H4 (cell line): ENCODE data around the gene RAPSN. TPM values are rescaled to one million over a fixed set of nuclear protein-coding genes. Genes with fewer than 3 reads are reported as not detected.

Source experiments
- DNase-seq: peaks from one replicate; pipeline ENCODE4 v3.0.0-alpha.2; 2015; ENCODE audit warnings: low spot score
- total RNA-seq: library from RNA; depleted of rRNA; stranded (reverse); fragments of >200 nt; shearing (Covaris generic); gene quantifications from 2 replicates; pipeline ENCODE4 v1.2.3, GENCODE V29; 2014; rRNA removed

RAPSN gene
- total RNA-seq = not detected in 2 replicates

- no peak for DNase-seq
Measured at GRCh38 chr11:47448566-47449427, at the start of gene RAPSN. Gene RAPSN (minus strand): TSS chr11:47449136. CDS start chr11:47448964, 172 bp downstream.

- no peak for DNase-seq
Measured at GRCh38 chr11:47498149-47498548, 49.2 kb upstream of the RAPSN start.

GRCh38 chr11:47496808-47497207 is 47.9 kb upstream of the RAPSN start:
- DNase-seq = no peak

- DNase-seq = no peak
Measured at GRCh38 chr11:47495856-47496217, 46.9 kb upstream of the RAPSN start.

- no peak for DNase-seq
Measured at GRCh38 chr11:47495011-47495855, 46.3 kb upstream of the RAPSN start.

- DNase-seq = no peak
Measured at GRCh38 chr11:47489395-47489755, 40.4 kb upstream of the RAPSN start.

- no peak for DNase-seq
Measured at GRCh38 chr11:47488674-47489394, 39.9 kb upstream of the RAPSN start.

GRCh38 chr11:47488111-47488510 is 39.2 kb upstream of the RAPSN start:
- DNase-seq = no peak

GRCh38 chr11:47487421-47487820 is 38.5 kb upstream of the RAPSN start:
- DNase-seq = no peak

GRCh38 chr11:47485107-47485506 is 36.2 kb upstream of the RAPSN start:
- DNase-seq = no peak

- DNase-seq = no peak
Measured at GRCh38 chr11:47483457-47483856, 34.5 kb upstream of the RAPSN start.

- DNase-seq = no peak
Measured at GRCh38 chr11:47480762-47481161, 31.8 kb upstream of the RAPSN start.

- DNase-seq = no peak
Measured at GRCh38 chr11:47478651-47479329, 29.9 kb upstream of the RAPSN start.

- no peak for DNase-seq
Measured at GRCh38 chr11:47477753-47478152, 28.8 kb upstream of the RAPSN start.

GRCh38 chr11:47477323-47477722 is 28.4 kb upstream of the RAPSN start:
- DNase-seq = no peak

- DNase-seq = no peak
Measured at GRCh38 chr11:47470671-47471070, 21.7 kb upstream of the RAPSN start.

GRCh38 chr11:47469361-47470179 is 20.6 kb upstream of the RAPSN start:
- no peak for DNase-seq

GRCh38 chr11:47468598-47469214 is 19.8 kb upstream of the RAPSN start:
- DNase-seq = no peak

- no peak for DNase-seq
Measured at GRCh38 chr11:47467357-47467756, 18.4 kb upstream of the RAPSN start.

- DNase-seq = peak; percentile 20
Measured at GRCh38 chr11:47466701-47467250, 17.8 kb upstream of the RAPSN start.
